GM12864 (cell line): ENCODE data around the gene GPC5.

Source experiments
- DNase-seq: peaks from one replicate; pipeline ENCODE4 v3.0.0-alpha.2; 2011; ENCODE audit warnings: low read depth
- H3K4me3 ChIP-seq: 2 replicates; pipeline ENCODE4 v1.5.1; 2011; ENCODE audit warnings: mild to moderate bottlenecking, low read depth, low read length, control low read depth
- CTCF ChIP-seq: IDR thresholded peaks from 2 replicates; pipeline ENCODE4 v1.5.1; 2011; ENCODE audit warnings: low read depth, mild to moderate bottlenecking, moderate library complexity, low read length, control low read depth, inconsistent platforms; ENCODE audit errors: missing control alignments

The GPC5 gene

GRCh38 chr13:92827503-92827902 is 1429.1 kb downstream of the GPC5 start:
- no peak overlapping the region for H3K4me3 ChIP-seq
- no peak for TF ChIP-seq CTCF
- DNase-seq: no peak

GRCh38 chr13:92829930-92830329 is 1431.5 kb downstream of the GPC5 start:
- TF ChIP-seq CTCF: no peak
- no peak for DNase-seq
- H3K4me3 ChIP-seq: no peak overlapping the region

- H3K4me3 ChIP-seq: no peak overlapping the region
- DNase-seq: no peak
- no peak for TF ChIP-seq CTCF
Observed at GRCh38 chr13:92830821-92831220, 1432.4 kb downstream of the GPC5 start.

GRCh38 chr13:92833071-92833470 is 1434.7 kb downstream of the GPC5 start:
- H3K4me3 ChIP-seq: no peak overlapping the region

GRCh38 chr13:92836171-92836570 is 1437.8 kb downstream of the GPC5 start:
- TF ChIP-seq CTCF: no peak
- no peak overlapping the region for H3K4me3 ChIP-seq
- no peak for DNase-seq

More at GRCh38 chr13:92833071-92833470, 1434.7 kb downstream of the GPC5 start:
- TF ChIP-seq CTCF: no peak
- no peak for DNase-seq

- TF ChIP-seq CTCF: no peak
- H3K4me3 ChIP-seq: no peak overlapping the region
- no peak for DNase-seq
Observed at GRCh38 chr13:92838786-92839185, 1440.4 kb downstream of the GPC5 start.

- no peak for TF ChIP-seq CTCF
Observed at GRCh38 chr13:92842145-92842544, 1443.7 kb downstream of the GPC5 start.

More at GRCh38 chr13:92842145-92842544, 1443.7 kb downstream of the GPC5 start:
- no peak overlapping the region for H3K4me3 ChIP-seq
- no peak for DNase-seq
